Pons (tissue), 1 donor: ENCODE results near the gene KMT2A.
A peak's percentile ranks its signal among the peaks of the same experiment; 100 is the strongest.
"Not testable (repeated sequence)": the region's sequence is repeated elsewhere in the genome, so short reads cannot be mapped to it uniquely, and the experiment has no call there.

Experiments
- DNase-seq: peaks from one replicate; pipeline ENCODE4 v3.0.0-alpha.2; 2016; ENCODE audit warnings: low spot score

KMT2A gene

DNA sequence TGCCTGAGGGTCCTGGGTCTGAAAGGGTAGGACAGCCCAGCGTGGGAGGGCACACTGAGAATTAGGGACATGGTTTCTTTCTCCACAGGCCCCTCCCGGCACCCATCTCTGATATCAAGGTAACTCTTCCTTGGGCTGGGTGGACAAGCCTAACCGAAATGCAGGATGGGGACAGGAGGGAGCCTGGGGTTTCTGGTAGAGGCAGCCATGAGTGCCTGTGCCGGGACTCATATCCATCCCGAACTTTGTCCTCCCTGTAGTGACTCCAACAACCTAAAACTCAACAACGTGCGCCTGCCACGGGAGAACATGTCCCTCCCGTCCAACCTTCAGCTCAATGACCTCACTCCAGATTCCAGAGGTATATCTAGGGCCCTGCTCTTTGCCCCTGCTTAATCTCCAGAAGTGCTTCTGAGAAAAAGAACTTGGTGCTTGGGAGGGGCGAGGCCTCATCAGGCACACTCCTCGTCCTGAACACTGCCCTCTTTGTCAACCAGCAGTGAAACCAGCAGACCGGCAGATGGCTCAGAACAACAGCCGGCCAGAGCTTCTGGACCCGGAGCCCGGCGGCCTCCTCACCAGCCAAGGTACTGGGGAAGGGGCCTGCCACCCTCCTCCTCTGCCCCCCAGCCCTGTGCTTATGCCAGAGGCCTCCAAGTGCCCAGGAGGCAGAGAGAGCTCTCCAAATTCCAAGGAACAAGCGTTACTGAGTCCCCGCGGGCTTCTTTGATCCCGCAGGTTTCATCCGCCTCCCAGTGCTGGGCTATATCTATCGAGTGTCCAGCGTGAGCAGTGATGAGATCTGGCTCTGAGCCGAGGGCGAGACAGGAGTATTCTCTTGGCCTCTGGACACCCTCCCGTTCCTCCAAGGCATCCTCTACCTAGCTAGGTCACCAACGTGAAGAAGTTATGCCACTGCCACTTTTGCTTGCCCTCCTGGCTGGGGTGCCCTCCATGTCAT lies 97.8 kb downstream of the KMT2A start:
- DNase-seq, result peak; percentile 73

GRCh38 chr11:118535261-118535660 lies 99.0 kb downstream of the KMT2A start:
- DNase-seq, result no peak

- DNase-seq, result no peak
Observed at GRCh38 chr11:118536726-118537125, 100.4 kb downstream of the KMT2A start.

- no peak for DNase-seq
Observed at GRCh38 chr11:118537409-118537980, 101.2 kb downstream of the KMT2A start.

DNA sequence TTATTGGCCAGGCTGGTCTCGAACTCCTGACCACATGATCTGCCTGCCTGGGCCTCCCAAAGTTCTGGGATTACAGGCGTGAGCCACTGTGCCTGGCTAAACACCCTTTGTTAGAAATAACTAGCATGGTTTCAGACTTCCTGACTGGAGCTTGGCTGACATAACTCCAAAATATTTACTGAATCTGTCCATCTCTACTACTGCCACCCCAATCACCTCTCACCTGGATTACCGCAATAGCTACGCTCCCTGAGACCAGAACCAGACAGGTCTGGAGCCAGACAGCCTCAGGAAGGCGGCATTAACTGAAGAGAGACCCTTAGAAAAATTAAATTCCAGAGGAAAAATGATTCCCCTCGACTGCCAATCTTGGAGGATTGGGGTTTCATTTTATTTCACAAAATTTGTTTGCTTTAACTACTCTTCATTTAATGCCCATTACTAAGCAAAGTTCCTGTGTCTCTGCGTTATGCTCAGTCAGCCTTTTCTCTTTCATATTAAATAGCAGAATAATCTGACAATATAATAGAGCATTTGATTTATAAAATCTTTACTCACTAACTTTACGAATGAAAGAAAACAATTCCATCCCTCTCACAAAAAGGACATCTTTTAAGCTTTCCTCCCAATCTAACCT lies 107.8 kb downstream of the KMT2A start:
- DNase-seq, result no peak

DNA sequence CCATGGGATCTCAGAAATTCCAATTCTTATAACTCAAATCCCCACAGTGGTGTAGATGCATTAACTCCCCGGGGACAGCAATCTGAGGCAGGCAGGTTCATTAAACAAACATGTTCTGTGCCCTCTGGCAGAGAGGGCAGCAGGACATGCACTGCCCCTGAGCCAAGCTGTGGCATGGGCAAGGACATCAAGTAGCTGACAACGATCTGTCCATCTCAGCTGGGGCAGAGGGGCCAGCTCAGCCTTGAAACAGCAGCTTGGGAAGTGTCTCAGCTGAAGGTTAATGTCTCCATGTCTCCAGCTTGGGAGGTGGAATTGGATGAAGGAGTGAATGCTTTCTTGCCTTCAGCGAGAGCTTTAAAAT lies 108.3 kb downstream of the KMT2A start:
- no peak for DNase-seq

DNA sequence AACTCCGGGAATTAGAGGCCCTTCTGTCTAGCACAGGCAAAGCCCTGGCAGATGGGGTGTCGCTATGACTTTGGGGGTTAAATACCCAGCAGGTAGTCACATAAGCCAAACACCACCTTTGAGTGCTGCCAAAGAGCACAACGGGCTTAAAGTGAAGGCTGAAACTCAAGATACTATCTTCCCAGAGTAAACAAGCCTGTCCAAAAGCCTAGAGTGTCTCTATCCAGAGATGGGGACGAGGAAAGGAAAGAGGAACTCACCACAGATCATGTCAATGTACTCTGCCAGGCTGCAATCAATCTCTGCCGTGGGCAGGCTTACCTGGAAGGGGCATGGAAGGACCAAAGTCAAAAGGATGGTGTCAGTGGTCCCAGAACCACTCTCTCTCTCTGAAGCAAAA lies 109.2 kb downstream of the KMT2A start:
- DNase-seq, result no peak

DNA sequence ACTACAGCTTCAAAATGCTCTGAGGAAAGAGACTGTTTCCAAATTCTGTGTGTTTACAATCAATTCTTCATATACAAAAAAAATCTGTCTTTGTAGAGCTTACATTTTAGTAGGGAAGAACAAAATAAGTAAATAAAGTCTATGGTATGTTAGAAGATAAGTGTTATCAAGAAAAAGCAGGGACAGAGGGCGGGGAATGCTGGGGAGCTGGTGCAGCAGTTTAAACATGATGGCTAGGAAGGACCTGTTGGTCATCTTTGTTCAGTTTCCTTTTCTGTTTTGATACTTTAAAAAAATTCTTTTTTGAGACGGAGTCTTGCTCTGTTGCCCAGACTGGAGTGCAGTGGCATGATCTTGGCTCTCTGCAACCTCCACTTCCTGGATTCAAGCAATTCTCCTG lies 110.8 kb downstream of the KMT2A start:
- no peak for DNase-seq

- no peak for DNase-seq
Observed at GRCh38 chr11:118552341-118552740, 116.0 kb downstream of the KMT2A start.

DNA sequence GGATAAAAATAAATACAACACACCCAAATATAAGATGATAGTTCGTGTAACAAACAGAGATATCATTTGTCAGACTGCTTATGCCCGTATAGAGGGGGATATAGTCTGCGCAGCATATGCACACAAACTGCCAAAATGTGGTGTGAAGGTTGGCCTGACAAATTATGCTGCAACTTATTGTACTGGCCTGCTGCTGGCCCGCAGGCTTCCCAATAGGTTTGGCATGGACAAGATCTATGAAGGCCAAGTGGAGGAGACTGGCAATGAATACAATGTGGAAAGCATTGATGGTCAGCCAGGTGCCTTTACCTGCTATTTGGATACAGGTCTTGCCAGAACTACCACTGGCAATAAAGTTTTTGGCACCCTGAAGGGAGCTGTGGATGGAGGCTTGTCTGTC lies 124.5 kb downstream of the KMT2A start:
- no peak for DNase-seq

GRCh38 chr11:118565051-118565450 lies 128.8 kb downstream of the KMT2A start:
- peak; percentile 36 for DNase-seq

GRCh38 chr11:118569670-118570069 lies 133.4 kb downstream of the KMT2A start:
- no peak for DNase-seq

- no peak for DNase-seq
Observed at GRCh38 chr11:118570787-118571186, 134.5 kb downstream of the KMT2A start.

DNA sequence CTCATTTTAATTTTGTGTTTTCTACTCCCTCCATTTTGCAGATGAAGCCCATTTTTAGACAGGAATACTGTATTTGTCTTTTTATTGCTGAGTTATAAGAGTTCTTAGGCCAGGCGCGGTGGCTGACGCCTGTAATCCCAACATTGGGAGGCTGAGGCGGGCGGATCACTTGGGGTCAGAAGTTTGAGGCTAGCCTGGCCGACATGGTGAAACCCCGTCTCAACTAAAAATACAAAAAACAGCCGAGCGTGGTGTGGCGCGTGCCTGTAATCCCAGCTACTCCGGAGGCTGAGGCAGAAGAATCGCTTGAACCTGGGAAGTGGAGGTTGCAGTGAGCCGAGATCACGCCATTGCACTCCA lies 135.4 kb downstream of the KMT2A start:
- DNase-seq, result not testable (repeated sequence)

GRCh38 chr11:118572061-118572980 lies 136.0 kb downstream of the KMT2A start, which contains the start of gene ARCN1:
ARCN1 (plus strand) TSS chr11:118572409; CDS start chr11:118572548, 139 bp downstream.
- DNase-seq, result peak; percentile 68

DNA sequence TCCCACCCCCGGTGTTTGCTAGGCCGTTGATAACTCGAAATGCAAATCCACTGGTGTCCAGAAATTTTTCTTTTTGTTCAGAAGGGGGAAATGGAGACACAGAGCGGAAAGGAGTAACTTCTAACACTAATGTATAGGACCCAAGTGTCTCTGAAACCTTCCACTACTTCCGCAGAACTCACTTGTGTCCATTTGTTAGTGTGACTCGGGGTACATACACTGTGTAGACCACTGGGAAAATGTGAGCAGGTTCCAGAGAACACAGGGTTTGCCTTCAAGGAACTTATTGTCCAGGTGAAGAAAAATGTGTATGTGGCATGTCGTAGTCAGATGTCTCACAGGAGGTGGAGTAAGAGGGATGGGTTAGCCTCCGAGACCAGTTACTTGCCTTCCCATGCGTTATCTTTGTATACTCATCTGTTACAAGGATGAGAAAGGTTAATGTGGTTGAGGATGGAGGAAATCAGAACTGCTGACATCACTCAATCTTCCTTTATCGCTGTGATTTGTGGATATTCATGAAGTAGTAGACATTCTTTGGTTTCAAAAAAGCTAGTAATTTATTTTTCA lies 136.8 kb downstream of the KMT2A start:
- no peak for DNase-seq

DNA sequence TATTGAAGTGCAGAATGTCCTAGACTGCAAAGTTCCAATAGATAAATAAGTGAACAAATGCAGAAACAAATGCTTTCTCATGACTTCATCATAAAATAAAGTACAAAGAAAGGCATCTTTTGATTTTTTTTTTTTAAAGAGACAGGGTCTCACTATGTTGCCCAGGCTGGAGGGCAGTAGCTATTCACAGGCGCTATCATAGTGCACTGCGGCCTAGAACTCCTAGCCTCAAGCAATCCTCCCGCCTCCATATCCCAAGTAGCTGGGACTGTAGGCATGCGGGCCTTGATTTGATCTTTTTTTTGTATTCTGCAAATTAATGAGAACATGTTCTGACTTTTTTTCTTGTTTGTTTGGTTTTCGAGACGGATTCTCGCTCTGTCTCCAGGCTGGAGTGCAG lies 138.3 kb downstream of the KMT2A start:
- DNase-seq, result no peak
